CD8-positive, alpha-beta memory T cell (primary cell): ENCODE measurements around the gene OR6K2. TPM values are rescaled to one million over a fixed set of nuclear protein-coding genes. Genes with fewer than 3 reads are reported as not detected.

Experiments used
- CTCF ChIA-PET: fragments of 350-600 bp; sonication (Branson Sonifier 250); formaldehyde crosslinking; loops from one replicate; lab custom pipeline; 2021; ENCODE audit warnings: antibody characterized with exemption; lab: Charles Lee
- POLR2A ChIA-PET: fragments of 350-600 bp; sonication (Branson Sonifier 250); formaldehyde crosslinking; loops from one replicate; lab custom pipeline; 2021; ENCODE audit warnings: antibody characterized with exemption; lab: Charles Lee
- DNase-seq, 5 donors: peaks; one replicate each; pipeline versions ENCODE4 v3.0.0 to v3.0.0-alpha.2; 2020 to 2022; ENCODE audit warnings: mixed read lengths in 1 of 5
- H3K27ac ChIP-seq: one replicate; pipeline ENCODE4 v1.7.0; 2013; ENCODE audit warnings: low read depth, mild to moderate bottlenecking, low read length, moderate library complexity
- H3K27me3 ChIP-seq: 2 replicates; pipeline ENCODE4 v1.7.0; 2013; ENCODE audit warnings: low read length, mild to moderate bottlenecking; ENCODE audit not compliant: insufficient read depth, poor library complexity, severe bottlenecking
- H3K36me3 ChIP-seq: 2 replicates; pipeline ENCODE4 v1.7.0; 2013; ENCODE audit warnings: mild to moderate bottlenecking, low read length, moderate library complexity; ENCODE audit not compliant: insufficient read depth
- H3K4me1 ChIP-seq: 2 replicates; pipeline ENCODE4 v1.7.0; 2013; ENCODE audit warnings: mild to moderate bottlenecking, low read length, moderate library complexity; ENCODE audit not compliant: insufficient read depth
- H3K4me3 ChIP-seq: 2 replicates; pipeline ENCODE4 v1.7.0; 2013; ENCODE audit warnings: mild to moderate bottlenecking, low read length
- H3K9me3 ChIP-seq: 2 replicates; pipeline ENCODE4 v1.7.0; 2013; ENCODE audit warnings: mild to moderate bottlenecking, low read length
- H3K27ac Mint-ChIP-seq, 8 donors: one replicate each; pipeline ENCODE4 v1.8.0; 2020 to 2021; ENCODE audit warnings: mixed read lengths in 8 of 8, mild to moderate bottlenecking in 6 of 8, inconsistent platforms in 3 of 8, moderate library complexity in 3 of 8
- H3K27me3 Mint-ChIP-seq, 2 donors: one replicate each; pipeline ENCODE4 v1.8.0; 2020 to 2021; ENCODE audit warnings: mixed read lengths in 2 of 2, mild to moderate bottlenecking in 1 of 2, moderate library complexity in 1 of 2
- H3K36me3 Mint-ChIP-seq, 3 donors: one replicate each; pipeline ENCODE4 v1.8.0; 2020 to 2021; ENCODE audit warnings: mixed read lengths in 3 of 3, inconsistent platforms in 1 of 3, mild to moderate bottlenecking in 1 of 3
- H3K4me1 Mint-ChIP-seq, 3 donors: one replicate each; pipeline ENCODE4 v1.8.0; 2020 to 2021; ENCODE audit warnings: mixed read lengths in 3 of 3, inconsistent platforms in 1 of 3, mild to moderate bottlenecking in 1 of 3
- H3K4me3 Mint-ChIP-seq, 7 donors: one replicate each; pipeline ENCODE4 v1.8.0; 2020 to 2021; ENCODE audit warnings: mixed read lengths in 7 of 7, mild to moderate bottlenecking in 6 of 7, moderate library complexity in 4 of 7, inconsistent platforms in 2 of 7
- H3K9me3 Mint-ChIP-seq, 5 donors: one replicate each; pipeline ENCODE4 v1.8.0; 2020 to 2022; ENCODE audit warnings: mixed read lengths in 5 of 5, mild to moderate bottlenecking in 3 of 5, moderate library complexity in 2 of 5, inconsistent platforms in 1 of 5
- polyA plus RNA-seq: library from polyadenylated mRNA; unstranded; fragments of 300-500 nt; fragmentation: Illumina TruSeq; gene quantifications from one replicate; pipeline ENCODE4 v1.2.3, GENCODE V29; 2021
- total RNA-seq, 2 experiments: library from RNA; stranded (reverse); gene quantifications; one replicate each; pipeline ENCODE4 v1.2.3, GENCODE V29; 2021

OR6K2 gene, protein sequence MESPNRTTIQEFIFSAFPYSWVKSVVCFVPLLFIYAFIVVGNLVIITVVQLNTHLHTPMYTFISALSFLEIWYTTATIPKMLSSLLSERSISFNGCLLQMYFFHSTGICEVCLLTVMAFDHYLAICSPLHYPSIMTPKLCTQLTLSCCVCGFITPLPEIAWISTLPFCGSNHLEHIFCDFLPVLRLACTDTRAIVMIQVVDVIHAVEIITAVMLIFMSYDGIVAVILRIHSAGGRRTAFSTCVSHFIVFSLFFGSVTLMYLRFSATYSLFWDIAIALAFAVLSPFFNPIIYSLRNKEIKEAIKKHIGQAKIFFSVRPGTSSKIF
- total RNA-seq, result not detected
- polyA plus RNA-seq, result not detected

DNA sequence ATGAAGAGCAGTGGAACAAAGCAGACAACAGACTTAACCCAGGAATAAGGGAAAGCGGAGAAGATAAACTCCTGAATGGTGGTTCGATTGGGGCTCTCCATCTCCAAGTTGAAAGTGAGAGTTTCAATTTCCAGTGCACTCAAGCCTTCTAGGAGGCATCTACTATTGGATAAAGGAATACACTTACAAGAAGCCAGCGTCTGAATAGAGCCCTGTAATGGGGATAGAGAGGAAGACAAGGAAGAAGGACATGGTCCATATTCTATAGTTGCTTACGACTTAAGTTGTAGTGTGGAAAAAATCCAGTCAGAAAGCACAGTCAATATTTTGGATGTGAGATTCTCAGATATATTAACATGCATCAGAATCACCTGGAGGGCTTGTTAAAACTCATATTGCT lies at the start of gene OR6K2:
TSS of gene OR6K2 (minus strand) at position 101 of the 400 bp plus-strand sequence. CDS start at position 101, 0 bp downstream.
- no peak for DNase-seq
- POLR2A ChIA-PET, result no interaction called here
- Histone ChIP-seq H3K4me1 (no peaks in the 10 kb centered on the region), H3K27ac (no peak within 1 kb of the TSS), H3K36me3 (no peaks in the 10 kb centered on the region), H3K4me3 (no peak within 1 kb of the TSS), H3K9me3 (no peaks in the 10 kb centered on the region), H3K27me3 (no peaks in the 10 kb centered on the region)
- no peak within 1 kb of the TSS for H3K4me3 Mint-ChIP-seq
- CTCF ChIA-PET, result no interaction called here
- no peaks in the 10 kb centered on the region for H3K36me3 Mint-ChIP-seq
- no peak within 1 kb of the TSS for H3K27ac Mint-ChIP-seq
- H3K9me3 Mint-ChIP-seq, result no peaks in the 10 kb centered on the region
- no peaks in the 10 kb centered on the region for H3K4me1 Mint-ChIP-seq
- H3K27me3 Mint-ChIP-seq, result peaks cover 4 to 23% of the 10 kb centered on the region in 2 donors

DNA sequence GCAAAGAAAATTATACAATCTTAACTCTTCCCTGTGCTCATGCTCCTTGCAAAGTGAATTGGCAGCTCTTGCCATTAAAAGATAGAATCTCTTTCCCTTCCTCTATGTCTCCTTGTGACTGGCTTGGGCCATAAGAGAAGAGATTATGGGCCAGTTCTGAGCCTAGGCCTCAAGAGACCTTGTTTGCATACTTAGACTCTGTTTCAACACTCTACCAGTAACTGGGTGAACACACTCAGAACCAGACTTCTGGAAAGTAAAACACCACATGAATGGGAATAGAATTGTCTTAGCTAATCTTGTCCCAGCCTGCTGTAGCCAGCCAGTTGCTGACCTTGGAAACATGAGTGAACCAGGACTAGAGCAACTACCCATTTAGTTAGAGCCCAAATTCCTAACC lies 35.4 kb upstream of the OR6K2 start:
- no peak overlapping the region for H3K27ac ChIP-seq
- H3K27me3 ChIP-seq, result no peaks in the 10 kb centered on the region
- Mint-ChIP-seq H3K4me1 (no peaks in the 10 kb centered on the region), H3K4me3 (no peak overlapping the region), H3K9me3 (no peaks in the 10 kb centered on the region), H3K36me3 (peaks cover 0 to 3% (median 0%) of the 10 kb centered on the region in 3 donors), H3K27ac (no peak overlapping the region), H3K27me3 (peaks cover 4 to 18% of the 10 kb centered on the region in 2 donors)
- no peaks in the 10 kb centered on the region for H3K36me3 ChIP-seq
- no peaks in the 10 kb centered on the region for H3K9me3 ChIP-seq
- CTCF ChIA-PET, result no interaction called here
- no peak for DNase-seq
- no peak overlapping the region for H3K4me3 ChIP-seq
- POLR2A ChIA-PET, result no interaction called here
- no peaks in the 10 kb centered on the region for H3K4me1 ChIP-seq

DNA sequence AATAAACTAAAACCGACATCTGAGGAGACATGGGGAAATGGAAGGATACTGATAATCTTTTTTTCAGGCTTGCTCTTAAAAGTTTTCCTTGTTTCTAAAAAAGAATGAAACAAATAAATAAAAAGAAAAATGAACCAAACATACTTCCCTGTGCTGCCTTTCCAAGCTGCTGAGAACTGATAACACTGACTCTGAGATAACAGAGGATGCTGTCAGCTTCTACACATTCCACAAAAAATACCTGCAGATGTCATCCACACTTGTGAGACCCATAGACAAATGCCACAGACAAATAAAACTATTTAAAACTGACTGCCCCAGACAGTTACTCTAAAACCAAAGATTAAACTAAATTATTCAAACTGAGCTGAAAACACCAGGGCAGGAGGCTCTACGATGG lies 32.1 kb upstream of the OR6K2 start:
- no peaks in the 10 kb centered on the region for H3K9me3 ChIP-seq
- no peak for DNase-seq
- no peak overlapping the region for H3K27ac ChIP-seq
- peaks cover 0 to 11% (median 5%) of the 10 kb centered on the region in 3 donors for H3K4me1 Mint-ChIP-seq
- H3K4me3 ChIP-seq, result no peak overlapping the region
- ChIA-PET POLR2A (no interaction called here), CTCF (no interaction called here)
- no peak overlapping the region for H3K4me3 Mint-ChIP-seq
- no peak overlapping the region for H3K27ac Mint-ChIP-seq
- H3K36me3 Mint-ChIP-seq, result no peaks in the 10 kb centered on the region
- no peaks in the 10 kb centered on the region for H3K9me3 Mint-ChIP-seq
- H3K27me3 ChIP-seq, result no peaks in the 10 kb centered on the region
- H3K36me3 ChIP-seq, result no peaks in the 10 kb centered on the region
- H3K27me3 Mint-ChIP-seq, result peaks cover 1 to 6% of the 10 kb centered on the region in 2 donors
- no peaks in the 10 kb centered on the region for H3K4me1 ChIP-seq

DNA sequence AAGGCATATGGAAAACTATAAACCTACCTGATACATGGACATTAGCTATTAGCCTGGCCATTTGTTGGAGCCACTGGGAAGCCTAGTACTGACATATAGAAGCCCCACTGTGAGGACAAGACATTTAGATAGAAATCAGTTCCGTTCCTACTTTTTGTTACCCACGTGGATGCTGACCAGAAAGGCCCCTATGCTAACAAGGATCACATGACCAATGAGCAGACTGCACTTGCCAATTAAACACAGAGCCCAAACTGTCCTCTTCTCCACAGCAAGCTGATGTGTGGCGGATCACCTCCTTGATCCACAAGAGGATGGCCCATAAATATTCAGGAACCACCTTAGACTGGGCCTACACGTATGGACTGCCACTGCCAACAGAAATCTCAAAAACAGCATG lies 31.3 kb upstream of the OR6K2 start:
- Mint-ChIP-seq H3K4me3 (no peak overlapping the region), H3K27me3 (peaks cover 4 to 6% of the 10 kb centered on the region in 2 donors), H3K9me3 (no peaks in the 10 kb centered on the region), H3K27ac (no peak overlapping the region), H3K36me3 (no peaks in the 10 kb centered on the region), H3K4me1 (peaks cover 0 to 11% (median 5%) of the 10 kb centered on the region in 3 donors)
- no peak overlapping the region for H3K27ac ChIP-seq
- POLR2A ChIA-PET, result interaction anchor here (0.8 kb wide), 1 partner anchor 217 kb away, joined by 3 read pairs; no protein-coding TSS in a partner anchor
- no peaks in the 10 kb centered on the region for H3K9me3 ChIP-seq
- no peak for DNase-seq
- H3K4me3 ChIP-seq, result no peak overlapping the region
- no peaks in the 10 kb centered on the region for H3K27me3 ChIP-seq
- H3K36me3 ChIP-seq, result no peaks in the 10 kb centered on the region
- CTCF ChIA-PET, result no interaction called here
- no peaks in the 10 kb centered on the region for H3K4me1 ChIP-seq

DNA sequence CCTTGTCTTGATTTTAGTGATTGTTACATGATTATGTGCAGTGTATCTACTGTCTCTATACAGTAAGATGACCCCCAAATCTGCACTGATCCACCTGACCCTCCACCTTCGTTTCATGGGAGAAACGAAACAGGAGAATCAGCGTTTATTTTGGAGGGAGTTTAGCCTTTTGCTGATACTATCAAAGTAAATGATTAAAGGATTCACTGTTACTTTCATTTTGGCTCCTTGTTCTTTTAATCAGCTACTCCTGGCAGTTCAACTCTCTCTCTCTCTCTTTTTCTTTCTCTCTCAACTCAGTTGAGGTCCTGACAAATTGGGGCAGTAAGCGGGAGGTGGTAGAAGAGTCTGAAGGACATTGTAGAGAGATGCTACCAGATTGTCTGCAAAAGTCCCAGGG lies 30.0 kb upstream of the OR6K2 start:
- no peak for DNase-seq
- H3K36me3 ChIP-seq, result no peaks in the 10 kb centered on the region
- no peak overlapping the region for H3K27ac Mint-ChIP-seq
- CTCF ChIA-PET, result no interaction called here
- no peak overlapping the region for H3K4me3 ChIP-seq
- H3K27me3 ChIP-seq, result no peaks in the 10 kb centered on the region
- no peak overlapping the region for H3K27ac ChIP-seq
- H3K4me1 ChIP-seq, result no peaks in the 10 kb centered on the region
- no peaks in the 10 kb centered on the region for H3K9me3 ChIP-seq
- H3K27me3 Mint-ChIP-seq, result peaks cover 7 to 13% of the 10 kb centered on the region in 2 donors
- POLR2A ChIA-PET, result no interaction called here
- no peaks in the 10 kb centered on the region for H3K9me3 Mint-ChIP-seq
- peak overlapping the region in 1 of 7 donors; percentile 15 for H3K4me3 Mint-ChIP-seq
- no peaks in the 10 kb centered on the region for H3K36me3 Mint-ChIP-seq
- peaks cover 0 to 11% (median 5%) of the 10 kb centered on the region in 3 donors for H3K4me1 Mint-ChIP-seq

DNA sequence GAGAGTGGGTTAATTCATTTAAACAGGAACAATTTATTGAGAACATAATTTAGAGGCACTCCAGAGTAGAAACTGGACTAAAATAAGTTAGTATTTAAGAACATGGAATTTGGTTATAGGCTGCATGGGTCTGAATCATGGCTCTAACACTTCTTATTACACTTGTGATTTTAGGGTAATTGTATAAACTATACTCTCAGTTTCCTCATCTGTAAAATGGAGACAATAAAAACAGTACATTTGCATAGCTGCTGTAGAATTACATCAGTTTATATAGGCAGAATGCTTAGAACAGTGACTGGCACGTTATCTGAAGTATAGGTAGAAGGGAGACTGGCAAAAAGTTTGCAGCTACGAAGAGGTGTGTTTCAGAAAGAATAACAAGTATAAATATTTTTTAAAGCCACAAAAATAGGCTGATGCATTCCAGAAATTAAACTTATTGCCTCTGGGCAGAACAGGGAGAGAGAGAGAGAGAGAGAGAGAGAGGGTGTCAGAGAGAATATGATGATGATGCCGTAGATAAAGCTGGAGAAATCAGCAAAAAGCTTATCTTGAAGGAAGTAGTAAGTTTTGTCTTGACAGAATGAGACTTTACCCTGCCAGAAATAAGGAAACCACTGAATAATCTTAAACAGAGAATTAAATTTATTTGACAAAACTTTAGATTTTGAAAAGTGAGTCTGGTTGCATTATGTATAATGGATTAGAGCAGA lies 28.2 kb upstream of the OR6K2 start:
- Mint-ChIP-seq H3K4me3 (no peak overlapping the region), H3K27ac (no peak overlapping the region), H3K27me3 (peaks cover 9 to 24% of the 10 kb centered on the region in 2 donors), H3K4me1 (peaks cover 0 to 11% (median 5%) of the 10 kb centered on the region in 3 donors), H3K9me3 (no peaks in the 10 kb centered on the region), H3K36me3 (no peaks in the 10 kb centered on the region)
- Histone ChIP-seq H3K4me1 (no peaks in the 10 kb centered on the region), H3K9me3 (no peaks in the 10 kb centered on the region), H3K4me3 (no peak overlapping the region), H3K27ac (no peak overlapping the region), H3K27me3 (no peaks in the 10 kb centered on the region), H3K36me3 (no peaks in the 10 kb centered on the region)
- ChIA-PET POLR2A (no interaction called here), CTCF (no interaction called here)
- no peak for DNase-seq

DNA sequence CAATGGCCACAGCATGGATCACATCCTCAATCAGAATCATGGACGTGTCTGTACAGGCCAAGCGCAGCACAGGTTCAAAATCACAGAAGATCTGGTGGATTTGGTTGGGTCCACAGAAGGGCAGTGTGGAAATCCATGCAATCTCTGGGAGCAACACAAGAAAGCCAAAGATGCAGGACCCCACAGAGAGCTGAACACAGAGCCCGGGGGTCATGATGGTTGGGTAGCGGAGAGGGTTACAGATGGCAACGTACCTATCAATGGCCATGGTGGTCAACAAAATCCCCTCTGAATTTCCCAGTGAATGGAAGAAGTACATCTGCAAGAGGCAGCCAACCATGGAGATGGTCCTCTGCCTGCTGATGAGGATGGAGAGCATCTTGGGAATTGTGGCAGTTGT lies 24.0 kb upstream of the OR6K2 start:
- no peak overlapping the region for H3K4me3 Mint-ChIP-seq
- H3K36me3 Mint-ChIP-seq, result no peaks in the 10 kb centered on the region
- Histone ChIP-seq H3K27me3 (no peaks in the 10 kb centered on the region), H3K36me3 (no peaks in the 10 kb centered on the region), H3K9me3 (no peaks in the 10 kb centered on the region), H3K27ac (no peak overlapping the region), H3K4me1 (no peaks in the 10 kb centered on the region), H3K4me3 (no peak overlapping the region)
- CTCF ChIA-PET, result no interaction called here
- POLR2A ChIA-PET, result no interaction called here
- no peaks in the 10 kb centered on the region for H3K9me3 Mint-ChIP-seq
- H3K27me3 Mint-ChIP-seq, result peaks cover 23 to 46% of the 10 kb centered on the region in 2 donors
- H3K27ac Mint-ChIP-seq, result no peak overlapping the region
- H3K4me1 Mint-ChIP-seq, result no peaks in the 10 kb centered on the region
- no peak for DNase-seq

DNA sequence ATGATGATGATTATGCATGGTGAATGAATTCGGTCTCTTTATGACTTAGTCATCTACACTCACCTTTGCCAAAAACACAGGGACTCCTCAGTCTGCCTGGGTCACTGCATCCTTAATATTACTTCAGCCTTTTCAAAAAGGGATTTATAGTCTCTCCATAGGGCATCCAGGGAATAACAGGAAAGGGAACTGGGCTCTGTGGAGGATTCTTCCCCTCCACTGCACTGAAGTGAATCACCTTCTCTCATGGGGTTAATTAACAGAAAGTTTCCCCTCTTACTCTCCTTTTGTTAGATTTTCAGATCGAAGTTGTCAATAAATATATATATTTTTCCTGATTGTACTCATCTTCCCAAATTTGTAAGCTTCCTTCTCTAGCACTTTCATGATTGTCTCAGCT lies 20.2 kb upstream of the OR6K2 start, which contains the start of gene OR6K3:
TSS of gene OR6K3 (minus strand) at position 101 of the 400 bp plus-strand sequence. CDS start 2,605 bp downstream, outside the sequence.
- Mint-ChIP-seq H3K27me3 (peaks cover 19 to 57% of the 10 kb centered on the region in 2 donors), H3K36me3 (no peaks in the 10 kb centered on the region), H3K9me3 (no peaks in the 10 kb centered on the region), H3K4me1 (no peaks in the 10 kb centered on the region), H3K27ac (no peak within 1 kb of the TSS), H3K4me3 (no peak within 1 kb of the TSS)
- no peak within 1 kb of the TSS for H3K4me3 ChIP-seq
- no peak for DNase-seq
- POLR2A ChIA-PET, result no interaction called here
- H3K9me3 ChIP-seq, result no peaks in the 10 kb centered on the region
- H3K4me1 ChIP-seq, result no peaks in the 10 kb centered on the region
- no peaks in the 10 kb centered on the region for H3K27me3 ChIP-seq
- H3K36me3 ChIP-seq, result no peaks in the 10 kb centered on the region
- H3K27ac ChIP-seq, result no peak within 1 kb of the TSS
- CTCF ChIA-PET, result no interaction called here
